C4-2B (cell line): Measurements from ENCODE around the gene HERC3.

ENCODE experiments used
- ZFX ChIP-seq: fragments of 450-650 bp; IDR thresholded peaks from 2 replicates; pipeline ENCODE4 v1.6.1; 2017
- TF ChIP-seq, protein P1 (sequence below): fragments of 450-650 bp; conservative IDR thresholded peaks from 2 replicates; pipeline ENCODE4 v1.5.1; 2017; ENCODE audit warnings: mild to moderate bottlenecking

GRCh38 chr4:88584471-88584900 lies 7.8 kb upstream of the HERC3 start:
- TF ChIP-seq, protein P1, sequence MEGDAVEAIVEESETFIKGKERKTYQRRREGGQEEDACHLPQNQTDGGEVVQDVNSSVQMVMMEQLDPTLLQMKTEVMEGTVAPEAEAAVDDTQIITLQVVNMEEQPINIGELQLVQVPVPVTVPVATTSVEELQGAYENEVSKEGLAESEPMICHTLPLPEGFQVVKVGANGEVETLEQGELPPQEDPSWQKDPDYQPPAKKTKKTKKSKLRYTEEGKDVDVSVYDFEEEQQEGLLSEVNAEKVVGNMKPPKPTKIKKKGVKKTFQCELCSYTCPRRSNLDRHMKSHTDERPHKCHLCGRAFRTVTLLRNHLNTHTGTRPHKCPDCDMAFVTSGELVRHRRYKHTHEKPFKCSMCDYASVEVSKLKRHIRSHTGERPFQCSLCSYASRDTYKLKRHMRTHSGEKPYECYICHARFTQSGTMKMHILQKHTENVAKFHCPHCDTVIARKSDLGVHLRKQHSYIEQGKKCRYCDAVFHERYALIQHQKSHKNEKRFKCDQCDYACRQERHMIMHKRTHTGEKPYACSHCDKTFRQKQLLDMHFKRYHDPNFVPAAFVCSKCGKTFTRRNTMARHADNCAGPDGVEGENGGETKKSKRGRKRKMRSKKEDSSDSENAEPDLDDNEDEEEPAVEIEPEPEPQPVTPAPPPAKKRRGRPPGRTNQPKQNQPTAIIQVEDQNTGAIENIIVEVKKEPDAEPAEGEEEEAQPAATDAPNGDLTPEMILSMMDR = no peak
- TF ChIP-seq ZFX = no peak
